ENCODE results near the gene GRB7.
A peak's percentile ranks its signal among the peaks of the same experiment; 100 is the strongest.

GRB7 gene

GRCh38 chr17:39729280-39729851, 8.4 kb upstream of the GRB7 start:
- H3K9me3 ChIP-seq (ENCODE audit: insufficient read depth, low read length), result no peaks in the 10 kb centered on the region
- peak overlapping the region; percentile 77 for H3K4me3 ChIP-seq (ENCODE audit: insufficient read depth, low read length, poor library complexity, severe bottlenecking)
- no peak overlapping the region for H3K27ac ChIP-seq (ENCODE audit: low read depth, low read length)
- H2AFZ ChIP-seq (ENCODE audit: low read depth, low read length, severe bottlenecking), result no peak overlapping the region
- no peaks in the 10 kb centered on the region for H3K9me2 ChIP-seq (replicated peaks; ENCODE audit: insufficient read depth, low read length)
- H3K79me2 ChIP-seq (ENCODE audit: insufficient read depth, low read length), result peaks cover 11% of the 10 kb centered on the region; the same call in 1 of the 2 replicates
- H3F3A ChIP-seq (ENCODE audit: insufficient read depth), result no peaks in the 10 kb centered on the region; the same call in 1 of the 2 replicates
- H3K9ac ChIP-seq (ENCODE audit: low read length), result peak overlapping the region; percentile 84
- TF ChIP-seq EZH2phosphoT487 (conservative IDR thresholded peaks at IDR 0.05; ENCODE audit: low read length), result no peak
- TF ChIP-seq, protein P1, sequence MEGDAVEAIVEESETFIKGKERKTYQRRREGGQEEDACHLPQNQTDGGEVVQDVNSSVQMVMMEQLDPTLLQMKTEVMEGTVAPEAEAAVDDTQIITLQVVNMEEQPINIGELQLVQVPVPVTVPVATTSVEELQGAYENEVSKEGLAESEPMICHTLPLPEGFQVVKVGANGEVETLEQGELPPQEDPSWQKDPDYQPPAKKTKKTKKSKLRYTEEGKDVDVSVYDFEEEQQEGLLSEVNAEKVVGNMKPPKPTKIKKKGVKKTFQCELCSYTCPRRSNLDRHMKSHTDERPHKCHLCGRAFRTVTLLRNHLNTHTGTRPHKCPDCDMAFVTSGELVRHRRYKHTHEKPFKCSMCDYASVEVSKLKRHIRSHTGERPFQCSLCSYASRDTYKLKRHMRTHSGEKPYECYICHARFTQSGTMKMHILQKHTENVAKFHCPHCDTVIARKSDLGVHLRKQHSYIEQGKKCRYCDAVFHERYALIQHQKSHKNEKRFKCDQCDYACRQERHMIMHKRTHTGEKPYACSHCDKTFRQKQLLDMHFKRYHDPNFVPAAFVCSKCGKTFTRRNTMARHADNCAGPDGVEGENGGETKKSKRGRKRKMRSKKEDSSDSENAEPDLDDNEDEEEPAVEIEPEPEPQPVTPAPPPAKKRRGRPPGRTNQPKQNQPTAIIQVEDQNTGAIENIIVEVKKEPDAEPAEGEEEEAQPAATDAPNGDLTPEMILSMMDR (IDR thresholded peaks at IDR 0.05; ENCODE audit: insufficient read depth, low read length, poor library complexity, severe bottlenecking), result no peak
- no peaks in the 10 kb centered on the region for H3K27me3 ChIP-seq (ENCODE audit: low read length)
- peak overlapping the region; percentile 81 for H3K4me2 ChIP-seq (ENCODE audit: low read depth, low read length, poor library complexity, severe bottlenecking)
- H4K20me1 ChIP-seq (ENCODE audit: low read depth, low read length), result no peaks in the 10 kb centered on the region
- H3K36me3 ChIP-seq (ENCODE audit: low read length), result no peaks in the 10 kb centered on the region

GRCh38 chr17:39730095-39730921, 7.4 kb upstream of the GRB7 start, which contains the start of gene MIEN1:
Gene MIEN1 (minus strand): TSS chr17:39730532. CDS start chr17:39730495, 37 bp downstream.
- H3K9me3 ChIP-seq (ENCODE audit: insufficient read depth, low read length), result no peaks in the 10 kb centered on the region
- peak within 1 kb of the TSS; percentile 57 for H3K27ac ChIP-seq (ENCODE audit: low read depth, low read length)
- H3K79me2 ChIP-seq (ENCODE audit: insufficient read depth, low read length), result peaks cover 11% of the 10 kb centered on the region; the same call in 1 of the 2 replicates
- no peaks in the 10 kb centered on the region for H3K9me2 ChIP-seq (replicated peaks; ENCODE audit: insufficient read depth, low read length)
- H3F3A ChIP-seq (ENCODE audit: insufficient read depth), result no peaks in the 10 kb centered on the region; the same call in 1 of the 2 replicates
- H4K20me1 ChIP-seq (ENCODE audit: low read depth, low read length), result no peaks in the 10 kb centered on the region
- H3K36me3 ChIP-seq (ENCODE audit: low read length), result no peaks in the 10 kb centered on the region
- TF ChIP-seq, protein P1 (IDR thresholded peaks at IDR 0.05; ENCODE audit: insufficient read depth, low read length, poor library complexity, severe bottlenecking), result peak; percentile 77
- no peak for TF ChIP-seq EZH2phosphoT487 (conservative IDR thresholded peaks at IDR 0.05; ENCODE audit: low read length)
- H3K27me3 ChIP-seq (ENCODE audit: low read length), result no peaks in the 10 kb centered on the region
- peak within 1 kb of the TSS; percentile 81 for H3K4me2 ChIP-seq (ENCODE audit: low read depth, low read length, poor library complexity, severe bottlenecking)
- peak within 1 kb of the TSS; percentile 77 for H3K4me3 ChIP-seq (ENCODE audit: insufficient read depth, low read length, poor library complexity, severe bottlenecking)
- peak within 1 kb of the TSS; percentile 80 for H2AFZ ChIP-seq (ENCODE audit: low read depth, low read length, severe bottlenecking)
- peak within 1 kb of the TSS; percentile 84 for H3K9ac ChIP-seq (ENCODE audit: low read length)

DNA sequence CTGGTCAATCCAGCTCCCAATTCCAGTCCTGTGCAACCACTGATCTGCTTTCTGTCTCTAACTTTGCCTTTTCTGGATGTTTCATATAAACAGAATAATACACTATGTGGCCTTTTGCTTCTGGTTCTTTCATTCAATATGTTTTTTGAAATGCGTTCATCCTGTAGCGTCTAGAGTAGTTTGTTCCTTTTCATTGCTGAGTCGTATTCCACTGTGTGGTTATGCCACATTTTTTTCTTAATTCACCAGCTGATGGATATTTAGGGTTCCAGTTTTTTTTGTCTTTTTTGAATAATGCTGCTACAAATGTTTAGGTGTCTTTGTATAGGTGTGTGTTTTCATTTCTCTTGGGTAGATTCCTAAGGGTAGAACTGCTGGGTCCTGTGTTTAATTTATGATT, 5.2 kb upstream of the GRB7 start:
- Histone ChIP-seq H3K4me3 (ENCODE audit: insufficient read depth, low read length, poor library complexity, severe bottlenecking) (no peak overlapping the region), H3K9me3 (ENCODE audit: insufficient read depth, low read length) (no peaks in the 10 kb centered on the region), H3F3A (ENCODE audit: insufficient read depth) (no peaks in the 10 kb centered on the region; the same call in 1 of the 2 replicates), H3K9ac (ENCODE audit: low read length) (no peak overlapping the region), H3K36me3 (ENCODE audit: low read length) (no peaks in the 10 kb centered on the region), H3K79me2 (ENCODE audit: insufficient read depth, low read length) (peaks cover 11% of the 10 kb centered on the region; the same call in 1 of the 2 replicates), H3K27me3 (ENCODE audit: low read length) (no peaks in the 10 kb centered on the region), H4K20me1 (ENCODE audit: low read depth, low read length) (no peaks in the 10 kb centered on the region), H3K9me2 (replicated peaks; ENCODE audit: insufficient read depth, low read length) (no peaks in the 10 kb centered on the region), H3K4me2 (ENCODE audit: low read depth, low read length, poor library complexity, severe bottlenecking) (no peak overlapping the region), H2AFZ (ENCODE audit: low read depth, low read length, severe bottlenecking) (no peak overlapping the region), H3K27ac (ENCODE audit: low read depth, low read length) (no peak overlapping the region)
- no peak for TF ChIP-seq EZH2phosphoT487 (conservative IDR thresholded peaks at IDR 0.05; ENCODE audit: low read length)
- TF ChIP-seq, protein P1 (IDR thresholded peaks at IDR 0.05; ENCODE audit: insufficient read depth, low read length, poor library complexity, severe bottlenecking), result no peak
